Measurements from ENCODE around the gene PSENEN.

GRCh38 chr19:35713904-35714495, 31.5 kb upstream of the PSENEN start:
- TF ChIP-seq, protein P1, sequence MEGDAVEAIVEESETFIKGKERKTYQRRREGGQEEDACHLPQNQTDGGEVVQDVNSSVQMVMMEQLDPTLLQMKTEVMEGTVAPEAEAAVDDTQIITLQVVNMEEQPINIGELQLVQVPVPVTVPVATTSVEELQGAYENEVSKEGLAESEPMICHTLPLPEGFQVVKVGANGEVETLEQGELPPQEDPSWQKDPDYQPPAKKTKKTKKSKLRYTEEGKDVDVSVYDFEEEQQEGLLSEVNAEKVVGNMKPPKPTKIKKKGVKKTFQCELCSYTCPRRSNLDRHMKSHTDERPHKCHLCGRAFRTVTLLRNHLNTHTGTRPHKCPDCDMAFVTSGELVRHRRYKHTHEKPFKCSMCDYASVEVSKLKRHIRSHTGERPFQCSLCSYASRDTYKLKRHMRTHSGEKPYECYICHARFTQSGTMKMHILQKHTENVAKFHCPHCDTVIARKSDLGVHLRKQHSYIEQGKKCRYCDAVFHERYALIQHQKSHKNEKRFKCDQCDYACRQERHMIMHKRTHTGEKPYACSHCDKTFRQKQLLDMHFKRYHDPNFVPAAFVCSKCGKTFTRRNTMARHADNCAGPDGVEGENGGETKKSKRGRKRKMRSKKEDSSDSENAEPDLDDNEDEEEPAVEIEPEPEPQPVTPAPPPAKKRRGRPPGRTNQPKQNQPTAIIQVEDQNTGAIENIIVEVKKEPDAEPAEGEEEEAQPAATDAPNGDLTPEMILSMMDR (IDR thresholded peaks at IDR 0.05): no peak
- TF ChIP-seq POLR2A (IDR thresholded peaks at IDR 0.05): no peak
